ENCODE results near the gene CDC20B.

CDC20B gene, protein sequence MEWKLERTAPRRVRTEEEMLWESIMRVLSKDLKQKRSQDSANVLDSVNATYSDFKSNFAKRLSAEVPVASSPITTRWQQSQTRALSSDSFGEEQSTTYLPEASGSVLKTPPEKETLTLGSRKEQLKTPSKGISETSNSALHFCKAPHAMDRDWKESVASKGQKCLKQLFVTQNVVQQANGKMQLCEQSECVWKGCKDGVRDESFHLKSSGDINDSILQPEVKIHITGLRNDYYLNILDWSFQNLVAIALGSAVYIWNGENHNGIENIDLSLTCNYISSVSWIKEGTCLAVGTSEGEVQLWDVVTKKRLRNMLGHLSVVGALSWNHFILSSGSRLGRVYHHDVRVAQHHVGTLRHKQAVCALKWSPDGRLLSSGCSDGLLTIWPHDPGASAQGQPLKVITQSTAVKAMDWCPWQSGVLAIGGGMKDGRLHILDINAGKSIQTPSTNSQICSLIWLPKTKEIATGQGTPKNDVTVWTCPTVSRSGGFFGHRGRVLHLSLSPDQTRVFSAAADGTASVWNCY

GRCh38 chr5:55172937-55173686 is at the start of gene CDC20B:
Gene CDC20B (minus strand): TSS chr5:55173177. CDS start chr5:55173000, 177 bp downstream.
- DNase-seq (ENCODE audit: low read depth) = no peak

- no peak for DNase-seq (ENCODE audit: low read depth)
Measured at GRCh38 chr5:55222092-55222984, 49.4 kb upstream of the CDC20B start.

- no peak for DNase-seq (ENCODE audit: low read depth)
Measured at GRCh38 chr5:55220433-55221185, 47.6 kb upstream of the CDC20B start.

- DNase-seq (ENCODE audit: low read depth) = no peak
Measured at GRCh38 chr5:55219770-55220169, 46.8 kb upstream of the CDC20B start.

DNA sequence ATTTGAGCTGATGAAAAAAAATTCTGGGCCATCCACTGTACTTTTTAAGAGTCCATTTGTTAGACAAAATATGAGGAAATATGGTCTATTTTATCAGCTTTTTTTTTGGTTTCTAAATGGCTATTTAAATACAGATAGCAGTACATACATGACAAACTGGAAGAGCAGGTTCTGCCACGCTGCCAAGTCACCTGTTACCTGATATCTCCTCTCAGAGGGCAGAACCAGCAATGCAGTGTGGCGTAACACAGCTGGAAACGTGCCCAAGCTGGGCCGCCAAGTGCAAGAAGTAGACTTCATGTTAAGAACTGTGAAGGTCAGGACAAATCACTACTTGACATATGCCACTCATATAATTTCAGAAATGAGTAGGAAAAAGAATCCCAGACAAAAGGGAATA is 46.0 kb upstream of the CDC20B start:
- DNase-seq (ENCODE audit: low read depth) = no peak

GRCh38 chr5:55211184-55211874 is 38.4 kb upstream of the CDC20B start:
- DNase-seq (ENCODE audit: low read depth) = no peak

DNA sequence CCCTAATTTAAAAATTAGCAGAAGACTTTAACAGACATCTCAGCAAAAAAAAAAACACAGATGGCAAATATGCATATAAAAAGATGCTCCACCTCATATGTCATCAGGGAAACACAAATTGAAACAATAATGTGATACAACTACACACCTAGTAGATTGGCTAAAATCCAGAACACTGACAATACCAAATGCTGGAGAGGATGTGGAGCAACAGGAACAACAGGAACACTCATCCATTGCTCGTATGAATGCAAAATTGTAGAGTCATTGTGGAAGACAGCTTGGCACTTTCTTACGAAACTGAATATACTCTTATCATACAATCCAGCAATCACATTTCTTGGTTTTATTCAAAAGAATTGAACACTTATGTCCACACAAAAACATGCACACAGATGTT is 32.0 kb upstream of the CDC20B start:
- no peak for DNase-seq (ENCODE audit: low read depth)

DNA sequence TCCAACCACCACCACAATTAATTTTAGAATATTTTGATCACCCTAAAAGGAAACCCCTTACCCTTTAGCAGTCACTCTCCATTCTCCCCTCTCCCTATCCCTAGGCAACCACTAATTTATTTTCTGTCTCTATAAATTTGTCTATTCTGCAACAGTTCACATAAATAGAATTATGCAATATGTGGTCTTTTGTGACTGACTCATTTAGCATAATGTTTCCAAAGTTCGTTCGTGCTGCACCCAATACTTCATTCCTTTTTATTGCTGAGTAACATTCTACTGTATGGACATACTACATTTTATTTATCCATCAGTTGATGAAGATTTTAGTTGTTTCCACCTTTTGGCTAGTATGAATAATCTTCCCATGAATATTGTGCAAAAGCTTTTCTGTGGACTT is 18.2 kb upstream of the CDC20B start:
- no peak for DNase-seq (ENCODE audit: low read depth)

DNA sequence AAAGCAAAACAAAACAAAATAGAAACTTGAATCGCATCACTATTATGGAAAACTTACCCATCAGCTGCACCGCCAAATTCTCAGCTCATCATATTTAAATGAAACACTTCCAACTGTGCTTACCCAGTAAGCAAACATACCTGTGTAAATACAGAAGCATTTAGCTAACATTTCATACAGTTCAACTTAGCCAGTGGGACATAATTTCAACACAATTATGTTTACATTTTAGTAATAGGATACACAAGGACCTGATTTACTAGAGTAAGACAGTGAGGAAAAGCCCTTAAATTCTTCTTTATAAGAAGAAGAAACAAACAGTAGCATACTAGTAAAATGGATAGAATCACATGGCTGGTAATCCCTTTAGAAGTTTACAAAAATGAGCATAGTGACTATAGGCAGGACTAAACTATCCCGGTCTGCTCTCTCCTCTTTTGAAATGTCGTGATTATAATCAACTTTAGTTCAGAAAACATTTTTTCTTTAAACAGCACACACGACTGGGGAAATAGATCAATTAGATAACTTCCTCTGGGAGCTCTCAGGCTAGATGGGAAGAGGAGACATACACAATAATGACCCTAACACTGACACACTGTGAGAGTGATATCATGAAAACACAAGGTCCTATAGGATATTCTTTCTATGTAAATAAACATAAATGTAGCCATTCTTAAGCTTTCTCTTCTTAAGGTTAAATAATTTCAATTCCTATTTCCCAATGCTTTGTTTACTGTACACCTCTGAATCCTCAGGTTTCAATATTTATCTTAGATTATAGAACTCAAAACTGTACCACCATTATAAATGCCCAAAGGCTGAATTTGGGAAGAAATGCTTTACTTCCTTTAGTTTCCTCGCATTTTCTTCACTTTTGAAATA is 15.9 kb upstream of the CDC20B start:
- DNase-seq (ENCODE audit: low read depth) = no peak

- DNase-seq (ENCODE audit: low read depth) = no peak
Measured at GRCh38 chr5:55187370-55187769, 14.4 kb upstream of the CDC20B start.

DNA sequence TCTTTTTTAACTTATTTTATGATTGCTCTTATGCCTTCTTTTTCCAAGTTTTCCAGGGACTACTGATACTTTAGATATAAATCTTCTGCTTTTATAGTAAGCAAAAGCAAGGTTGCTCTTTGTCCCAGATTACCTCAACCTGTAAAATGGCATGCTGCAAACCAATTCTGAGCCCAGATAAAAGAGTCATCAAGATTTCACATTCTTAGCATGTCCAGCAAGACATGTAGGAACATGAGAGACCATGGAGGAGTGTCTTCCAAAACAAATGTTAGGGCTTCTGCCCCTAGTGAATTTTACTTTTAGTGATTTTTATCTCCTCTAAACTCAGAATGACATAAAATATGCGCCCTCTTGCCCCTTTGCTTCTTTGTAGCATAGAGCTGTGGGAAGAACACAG is 7.0 kb upstream of the CDC20B start:
- no peak for DNase-seq (ENCODE audit: low read depth)

DNA sequence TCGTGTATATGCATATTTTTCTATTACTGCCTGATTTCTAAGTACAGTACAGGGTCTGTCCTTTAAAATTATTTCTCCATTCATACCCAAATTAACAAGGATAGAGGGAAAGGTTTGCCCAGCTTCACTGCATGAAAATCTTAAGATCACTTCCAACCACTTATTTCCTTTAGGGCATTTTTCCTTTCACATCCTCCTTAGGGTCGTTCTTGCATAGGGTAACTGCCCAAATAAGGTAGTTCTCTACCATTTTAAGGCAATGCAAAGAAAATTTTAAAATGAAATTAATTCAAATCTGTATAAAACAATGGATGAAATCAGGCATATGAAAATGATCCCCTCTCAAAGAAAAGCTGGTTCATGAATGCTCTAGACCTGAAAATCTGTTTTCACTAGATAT is 4.1 kb upstream of the CDC20B start:
- DNase-seq (ENCODE audit: low read depth) = no peak

GRCh38 chr5:55176176-55176818 is 3.3 kb upstream of the CDC20B start:
- DNase-seq (ENCODE audit: low read depth) = no peak

DNA sequence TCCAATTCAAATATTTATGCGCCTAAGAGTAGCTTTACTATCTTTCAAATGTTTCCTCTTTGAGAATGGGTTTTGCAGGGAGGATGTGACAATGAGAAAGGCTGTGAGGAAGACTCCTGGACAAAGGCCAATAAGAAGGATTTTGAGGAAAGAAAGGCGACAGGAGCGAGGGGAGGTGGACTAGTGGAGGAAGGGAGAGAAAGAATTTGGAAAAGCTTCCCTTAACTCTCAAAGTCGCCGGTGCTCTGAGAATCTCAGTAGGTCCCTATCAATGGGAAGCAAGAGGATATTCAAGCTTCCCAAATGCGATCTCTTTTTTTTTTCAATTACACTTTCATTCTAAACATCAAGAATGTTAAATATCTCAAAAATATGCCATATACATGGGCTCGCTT is 2.8 kb upstream of the CDC20B start:
- DNase-seq (ENCODE audit: low read depth) = no peak

DNA sequence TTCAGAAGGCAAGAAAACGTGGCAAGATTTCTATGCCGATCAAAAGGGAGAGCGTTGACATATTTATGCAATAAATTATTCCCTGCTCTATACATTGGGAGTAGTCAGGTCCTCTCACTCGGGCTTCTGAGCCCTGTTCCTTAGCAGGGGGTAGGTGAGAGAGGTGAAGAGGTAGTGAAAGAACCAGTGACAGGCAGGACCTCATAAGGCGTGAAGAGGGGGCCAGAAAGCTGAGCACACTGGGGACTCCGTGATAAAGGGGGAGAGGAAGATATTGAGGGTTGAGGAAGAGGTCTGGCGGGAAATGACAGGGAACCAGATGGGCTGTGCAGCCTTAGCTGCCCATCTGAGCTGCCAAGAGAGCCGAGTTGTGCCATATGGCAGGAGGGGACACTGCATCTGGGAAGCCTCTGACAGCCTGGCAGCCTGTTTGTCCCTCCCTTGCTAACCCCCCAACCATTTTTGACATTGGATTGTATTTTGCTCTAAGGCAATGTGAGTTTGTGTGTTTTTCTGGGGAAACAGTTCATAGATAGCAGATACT is 782 bp upstream of the CDC20B start:
- DNase-seq (ENCODE audit: low read depth) = no peak

DNA sequence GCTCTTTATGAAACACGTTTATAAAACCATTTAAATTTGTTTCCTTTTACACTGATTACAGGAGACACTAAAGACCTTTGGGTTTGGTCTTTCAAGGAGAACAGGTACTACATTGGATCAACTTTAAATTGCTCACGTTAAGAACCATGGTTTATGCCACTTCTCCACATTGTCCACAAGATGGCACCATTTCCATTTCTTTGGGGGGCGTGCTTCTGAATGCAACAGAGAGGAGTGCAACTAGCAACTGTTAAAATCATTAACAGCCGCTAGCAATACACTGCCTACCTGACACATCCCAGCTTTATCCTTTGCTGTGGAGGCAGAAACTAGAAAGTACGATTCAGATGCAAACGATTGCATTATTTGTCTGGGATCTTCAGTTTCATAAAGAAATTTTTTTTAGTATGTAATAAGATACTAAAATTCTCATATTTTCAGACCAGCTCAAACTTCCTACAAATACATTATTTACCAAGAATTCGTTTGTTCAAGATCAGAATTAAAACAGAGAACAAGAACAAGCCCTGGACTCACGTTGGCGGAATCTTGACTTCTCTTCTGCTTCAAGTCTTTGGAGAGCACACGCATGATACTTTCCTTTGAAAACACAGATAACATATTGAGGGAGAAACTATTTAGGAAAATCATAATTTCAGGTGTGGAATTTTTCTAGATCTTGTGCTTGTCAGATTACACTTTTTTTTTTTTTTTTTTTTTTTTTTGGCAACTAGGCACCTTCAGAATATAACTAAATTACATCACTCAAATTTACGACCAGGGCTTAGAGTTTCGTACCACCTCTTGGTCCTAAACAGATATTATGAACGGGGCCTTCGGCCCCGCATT is 702 bp downstream of the CDC20B start:
- DNase-seq (ENCODE audit: low read depth) = peak; percentile 37

- no peak for DNase-seq (ENCODE audit: low read depth)
Measured at GRCh38 chr5:55171471-55171870, 1.5 kb downstream of the CDC20B start.

GRCh38 chr5:55162666-55163065 is 10.3 kb downstream of the CDC20B start:
- no peak for DNase-seq (ENCODE audit: low read depth)

All from non-pigmented ciliary epithelial cell (primary cell).